ENCODE data around the gene RGS8.
"Not testable (repeated sequence)": the region's sequence is repeated elsewhere in the genome, so short reads cannot be mapped to it uniquely, and the experiment has no call there.

Gene RGS8

DNA sequence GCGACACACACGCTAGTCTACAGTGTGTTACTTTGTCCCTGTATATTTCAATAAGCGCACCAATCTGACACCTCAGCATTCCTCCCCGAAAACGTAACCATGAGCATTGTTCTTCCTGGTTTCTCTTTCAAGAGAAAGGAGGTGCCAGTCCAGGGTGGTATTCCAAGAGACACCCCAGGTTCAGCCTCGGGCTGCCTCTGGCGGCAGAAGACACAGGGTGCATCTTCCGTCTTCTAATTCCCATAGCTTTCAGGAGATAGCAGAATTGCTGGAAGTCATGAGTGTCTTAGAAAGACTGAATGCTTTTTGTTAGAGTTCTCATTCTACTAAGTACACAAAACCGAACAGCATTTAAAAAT is 15.9 kb upstream of the RGS8 start:
- DNase-seq, result no peak

GRCh38 chr1:182699393-182700350 is 15.3 kb upstream of the RGS8 start:
- no peak for DNase-seq

- no peak for DNase-seq
Measured at GRCh38 chr1:182698971-182699370, 14.6 kb upstream of the RGS8 start.

DNA sequence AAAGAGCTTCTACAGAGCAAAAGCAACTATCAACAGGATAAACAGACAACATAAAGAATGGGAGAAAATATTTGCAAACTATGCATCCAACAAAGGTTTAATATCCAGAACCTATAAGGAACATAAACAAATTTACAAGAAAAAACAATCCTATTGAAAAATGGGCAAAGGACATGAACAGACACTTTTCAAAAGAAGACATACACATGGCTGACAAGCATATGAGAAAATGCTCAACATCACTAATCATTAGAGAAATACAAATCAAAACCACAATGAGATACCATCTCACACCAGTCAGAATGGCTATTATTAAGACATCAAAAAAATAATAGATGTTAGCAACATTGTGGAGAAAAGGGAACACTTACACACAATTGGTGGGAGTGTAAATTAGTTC is 8.8 kb upstream of the RGS8 start:
- not testable (repeated sequence) for DNase-seq

DNA sequence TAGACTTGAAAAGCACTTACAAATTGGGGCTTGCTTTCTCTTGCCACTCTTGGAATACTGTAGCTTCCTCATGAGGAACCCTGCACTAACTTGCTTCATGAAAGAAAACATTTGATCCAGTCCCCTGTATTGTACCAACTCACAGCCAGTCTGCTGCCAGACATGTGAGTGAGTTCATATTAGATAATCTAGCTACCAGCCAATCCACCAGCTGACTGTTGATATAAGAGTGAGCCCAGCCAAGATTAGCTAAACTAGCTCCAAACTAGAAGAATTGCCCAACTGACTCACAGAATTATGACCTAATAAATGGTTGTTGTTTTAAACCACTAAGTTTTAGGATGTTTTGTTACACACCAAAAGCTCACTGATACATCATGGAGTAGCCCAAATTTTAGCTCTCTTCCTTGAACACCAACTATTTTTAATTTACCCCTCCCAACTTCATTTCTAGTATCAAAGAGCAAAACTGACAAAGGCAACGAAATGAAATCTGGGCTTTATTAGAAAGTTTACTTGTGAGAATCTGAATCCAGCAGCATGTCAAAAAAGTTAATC is 6.6 kb upstream of the RGS8 start:
- no peak for DNase-seq

DNA sequence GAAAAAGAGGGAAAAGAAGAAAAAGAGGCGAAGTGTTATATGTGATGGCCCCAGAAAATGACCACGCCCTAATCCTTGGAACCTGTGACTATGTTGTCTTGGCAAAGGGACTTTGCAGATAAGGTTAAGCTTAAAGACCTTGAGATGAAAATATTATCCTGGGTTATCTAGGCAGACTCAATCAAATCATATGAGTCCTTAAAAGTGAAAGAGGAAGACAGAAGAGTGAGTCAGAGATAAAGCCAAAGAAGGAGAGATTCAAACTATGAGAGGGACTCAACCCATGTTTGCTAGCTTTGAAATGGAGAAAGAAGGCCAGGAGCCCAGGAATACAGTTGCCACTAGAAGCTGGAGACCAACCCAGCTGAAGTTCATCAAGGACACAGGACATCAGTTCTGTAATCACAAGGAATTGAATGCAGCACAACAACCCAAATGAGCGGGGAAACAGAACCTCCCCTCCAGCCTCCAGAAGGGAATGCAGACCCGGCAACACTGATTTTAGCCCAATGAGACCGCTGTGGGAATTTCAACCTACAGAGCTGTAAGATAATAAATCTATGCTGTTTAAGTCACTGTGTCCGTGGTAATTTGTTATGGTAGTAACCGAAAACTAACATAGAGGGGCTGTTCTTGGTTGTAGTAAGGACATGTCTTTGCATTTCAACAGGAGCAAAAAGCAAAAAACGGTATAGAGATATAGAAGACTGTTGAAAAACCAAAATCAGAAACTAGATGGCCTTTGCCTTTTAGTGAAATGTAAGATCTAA is 4.2 kb upstream of the RGS8 start:
- no peak for DNase-seq

- DNase-seq, result no peak
Measured at GRCh38 chr1:182687361-182687760, 3.0 kb upstream of the RGS8 start.

GRCh38 chr1:182686446-182686845 is 2.1 kb upstream of the RGS8 start:
- no peak for DNase-seq

DNA sequence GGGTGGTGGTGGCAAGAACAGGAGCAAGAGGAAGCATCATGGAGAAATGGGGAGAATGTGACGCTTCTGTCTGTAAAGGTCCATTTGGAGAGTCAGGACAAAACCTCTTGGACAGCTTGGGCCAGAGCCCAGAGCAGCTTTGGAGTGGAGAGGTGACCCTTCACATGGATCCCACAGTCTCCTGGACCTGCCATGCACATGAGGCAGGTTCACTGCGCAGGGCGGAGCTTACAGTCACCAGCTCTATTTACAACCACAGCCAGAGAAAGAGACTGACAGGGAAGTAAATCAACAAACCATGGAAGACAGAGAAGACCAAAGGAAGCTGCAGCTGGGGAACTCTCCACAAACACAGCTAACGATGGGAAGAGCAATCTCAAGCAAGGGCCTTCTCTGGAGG is 828 bp upstream of the RGS8 start:
- no peak for DNase-seq

DNA sequence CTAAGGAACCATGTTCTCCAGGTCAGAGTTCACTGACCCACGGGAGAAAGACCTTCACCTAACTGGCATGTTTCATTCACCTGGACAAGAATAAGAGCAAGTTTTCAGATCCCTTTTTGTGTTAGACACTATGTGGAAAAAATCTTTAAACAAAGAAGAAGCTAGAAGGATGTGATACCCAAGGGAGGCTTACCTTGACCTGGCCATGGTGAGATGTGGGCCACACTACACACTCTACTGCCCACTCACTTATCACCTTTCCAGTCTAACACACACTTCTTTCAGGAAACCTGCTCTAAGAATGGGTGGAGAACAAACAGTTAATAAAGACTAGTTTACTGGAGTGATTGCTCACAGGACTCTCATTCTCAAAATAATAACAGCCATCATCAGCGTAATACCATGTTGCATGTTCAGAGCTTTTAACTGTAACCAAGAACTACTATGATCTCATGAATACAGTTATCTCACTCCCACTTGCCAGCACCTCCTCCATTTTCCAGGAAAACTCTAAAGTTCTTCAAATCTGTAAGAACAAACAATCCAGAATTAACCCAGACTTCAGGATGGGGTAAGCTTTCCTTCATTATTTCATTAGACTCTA is 1.4 kb downstream of the RGS8 start:
- no peak for DNase-seq

- DNase-seq, result no peak
Measured at GRCh38 chr1:182682406-182682805, 2.0 kb downstream of the RGS8 start.

DNA sequence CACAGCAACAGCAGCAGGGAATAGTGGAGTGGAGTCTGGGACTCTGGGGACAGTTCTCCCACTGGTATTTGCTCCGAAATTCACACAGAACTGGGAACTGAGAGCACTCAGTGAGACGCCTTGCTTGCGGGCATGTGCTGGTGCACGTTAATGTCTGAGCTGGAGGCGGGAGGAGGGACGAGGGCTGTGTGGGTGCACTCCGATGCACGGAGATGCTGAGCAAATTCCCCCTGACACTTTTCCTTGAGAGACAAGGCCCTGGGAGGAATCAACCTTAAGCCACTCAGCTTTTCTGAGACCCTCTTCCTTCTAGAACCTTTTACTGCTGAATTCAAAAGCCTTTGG is 2.8 kb downstream of the RGS8 start:
- DNase-seq, result no peak

DNA sequence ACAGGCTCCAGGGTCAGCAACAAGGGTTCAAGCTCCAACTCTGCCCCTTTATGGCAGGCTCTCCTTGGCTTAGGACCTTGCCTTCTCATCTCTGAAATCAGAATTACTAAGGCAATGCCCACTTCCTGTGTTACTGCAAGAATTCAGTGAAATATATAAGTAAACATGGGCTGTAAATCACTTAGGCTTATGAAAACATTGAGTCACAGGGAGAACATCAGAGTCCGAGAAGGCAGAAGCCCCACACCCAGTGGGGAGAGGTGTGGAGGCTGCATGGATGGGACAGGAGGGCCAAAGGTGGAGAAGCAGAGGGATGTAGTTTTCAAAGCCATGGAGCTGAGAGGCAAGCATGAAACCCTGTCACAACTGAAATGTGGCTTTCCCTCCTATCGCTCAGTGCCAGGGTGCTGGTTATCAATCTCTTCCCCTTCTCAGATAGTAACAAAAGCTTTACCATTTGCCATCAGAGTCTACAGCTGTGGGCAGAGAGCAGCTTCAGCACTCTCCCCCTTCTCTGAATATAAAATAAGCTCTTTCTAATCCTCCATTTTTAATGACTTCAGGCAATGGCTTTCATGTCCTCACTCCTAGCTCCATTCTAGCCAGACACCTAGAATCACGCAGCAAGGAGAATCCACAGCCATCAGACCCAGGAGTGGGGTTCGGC is 3.4 kb downstream of the RGS8 start:
- DNase-seq, result no peak

DNA sequence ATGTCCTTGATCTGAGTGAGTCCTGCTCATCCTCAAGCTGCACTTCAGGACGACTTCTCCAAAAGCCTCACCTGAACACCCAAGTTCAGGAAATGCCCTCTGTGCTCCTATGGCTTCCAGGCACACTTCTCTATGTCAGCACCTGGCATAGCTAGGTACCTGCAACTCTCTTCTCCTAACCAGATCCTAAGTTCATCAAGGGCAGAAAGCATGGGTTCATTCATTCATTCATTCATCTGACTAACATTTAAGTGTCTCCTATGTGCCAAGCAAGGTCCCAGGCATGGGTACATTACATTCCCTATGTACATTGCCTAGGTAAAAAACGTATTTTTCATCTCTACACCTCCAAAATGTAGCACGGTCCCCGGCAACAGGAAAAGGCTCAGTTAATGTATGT is 4.0 kb downstream of the RGS8 start:
- DNase-seq, result no peak

- DNase-seq, result no peak
Measured at GRCh38 chr1:182679684-182680083, 4.7 kb downstream of the RGS8 start.

DNA sequence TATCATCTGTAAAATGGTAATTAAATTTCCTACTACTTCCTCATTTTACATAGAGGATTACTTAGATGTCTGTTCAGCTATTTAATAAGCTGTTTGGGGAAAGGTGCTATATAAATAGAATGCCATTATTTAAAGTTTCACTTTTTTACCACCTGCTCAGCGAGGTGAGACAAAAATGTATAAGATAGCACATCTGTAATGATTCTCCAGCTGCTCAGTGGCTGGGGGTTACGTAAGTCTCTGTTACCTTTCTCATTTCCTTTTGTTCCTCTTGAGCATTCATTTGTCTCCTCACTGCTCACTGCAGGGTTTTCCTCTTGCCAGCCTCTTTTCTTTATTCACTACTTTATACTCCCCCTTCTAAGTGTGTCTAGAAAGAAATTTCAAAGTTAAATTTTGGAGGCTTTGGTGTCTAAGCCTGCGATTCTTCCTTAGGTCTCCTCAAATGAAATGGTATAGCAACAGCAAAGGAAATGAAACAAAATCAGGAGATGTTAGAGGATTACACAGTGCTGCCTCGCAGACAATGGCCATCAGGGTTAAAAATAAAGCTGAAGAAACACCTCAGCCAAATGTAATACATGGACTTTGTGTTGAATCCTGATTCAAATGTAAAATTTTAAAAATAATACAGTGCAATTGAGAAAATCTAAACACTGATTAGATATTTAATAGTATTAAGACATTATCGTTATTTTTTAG is 6.8 kb downstream of the RGS8 start:
- DNase-seq, result no peak

- no peak for DNase-seq
Measured at GRCh38 chr1:182676274-182676673, 8.1 kb downstream of the RGS8 start.

DNA sequence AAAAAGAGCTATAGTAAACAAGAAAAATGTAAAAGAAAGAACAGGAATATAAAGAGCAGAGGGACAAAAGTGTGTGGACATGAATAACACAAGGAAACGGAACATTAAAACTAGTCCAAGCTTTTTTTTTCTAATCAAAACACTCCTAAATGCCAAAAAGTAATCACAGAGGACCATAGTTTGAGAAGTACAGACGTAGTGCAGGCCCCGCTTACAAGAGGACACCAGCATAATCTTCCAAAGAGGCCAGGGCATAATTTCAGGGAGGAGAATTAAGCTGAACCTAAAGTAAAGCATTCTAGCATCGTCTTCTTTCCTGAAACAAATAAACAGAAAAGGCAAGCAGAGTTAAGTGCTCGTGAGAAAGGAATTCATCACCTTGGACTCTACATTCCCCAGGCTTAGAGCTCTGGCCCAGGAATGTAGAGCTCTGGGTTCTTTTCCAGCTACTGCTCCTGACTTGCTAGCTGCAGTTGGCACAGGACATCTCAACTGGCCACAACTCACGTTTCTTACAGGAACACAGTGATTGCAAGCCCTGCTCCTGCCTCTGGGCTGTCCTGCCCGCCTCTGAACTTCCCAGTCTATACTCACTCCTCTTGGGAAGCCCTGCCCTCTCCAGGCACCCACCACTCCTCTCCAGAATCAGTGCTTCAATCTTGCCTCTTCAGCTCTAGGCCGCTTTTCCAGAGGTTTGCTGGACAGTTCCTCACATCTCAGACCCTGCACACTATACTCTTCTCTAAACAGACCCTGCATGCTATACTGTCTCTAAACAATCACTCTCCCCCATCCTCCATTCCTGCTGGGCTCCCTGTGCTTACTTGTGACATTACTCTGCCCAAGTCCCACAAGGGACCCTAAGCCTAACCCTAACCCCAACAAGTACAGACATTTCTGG is 9.8 kb downstream of the RGS8 start:
- DNase-seq, result no peak

DNA sequence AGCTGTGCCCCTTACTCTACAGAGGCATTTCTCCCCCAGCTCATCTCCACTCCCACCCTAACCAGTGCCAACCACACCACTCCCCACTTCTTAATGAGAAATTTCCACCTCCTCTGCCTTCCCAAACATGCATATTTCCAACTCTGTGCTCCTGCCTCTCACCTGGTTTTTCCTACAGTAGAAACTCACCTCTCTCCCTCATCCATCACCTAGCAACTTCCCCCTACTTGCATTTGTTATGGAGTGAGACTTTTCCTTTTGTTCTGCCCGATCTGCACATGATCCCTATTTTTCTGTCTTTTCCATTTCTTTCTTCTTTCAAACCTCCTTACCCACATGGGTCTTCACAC is 11.9 kb downstream of the RGS8 start:
- DNase-seq, result no peak

GRCh38 chr1:182671750-182672486 is 12.5 kb downstream of the RGS8 start:
- DNase-seq, result no peak

Data from activated CD8-positive, alpha-beta memory T cell treated with anti-CD3 and anti-CD28 coated beads, Interleukin-2, amount 50 U/mL, for 48 hours (primary cell).